Ovary (tissue), 9 donors: Measurements from ENCODE around the gene HHAT. TPM values are rescaled to one million over a fixed set of nuclear protein-coding genes. Genes with fewer than 3 reads are reported as not detected.

Experiments used
- DNase-seq, 5 donors: peaks; one replicate each; pipeline ENCODE4 v3.0.0-alpha.2; 2019 to 2020
- H3K27ac ChIP-seq, 2 donors: fragments of 200-600 bp; one replicate each; pipeline versions ENCODE4 v1.5.1 to v1.8.0; 2019 to 2022
- H3K27me3 ChIP-seq: fragments of 200-600 bp; one replicate; pipeline ENCODE4 v1.8.0; 2022
- H3K36me3 ChIP-seq: fragments of 200-600 bp; sonication (generic); one replicate; pipeline ENCODE4 v1.5.1; 2019
- H3K4me1 ChIP-seq: one replicate; pipeline ENCODE4 v1.8.1; 2013; ENCODE audit warnings: mild to moderate bottlenecking, moderate library complexity; ENCODE audit not compliant: insufficient read depth
- H3K4me3 ChIP-seq: fragments of 200-600 bp; sonication (generic); one replicate; pipeline ENCODE4 v1.5.1; 2017
- H3K9me3 ChIP-seq, 2 donors: fragments of 200-600 bp in 1 of 2; sonication (generic) in 1 of 2; one replicate each; pipeline versions ENCODE4 v1.5.1 to v1.8.1; 2013 to 2019; ENCODE audit warnings: mild to moderate bottlenecking in 1 of 2, moderate library complexity in 1 of 2
- EP300 ChIP-seq: sonication (generic); formaldehyde crosslinking; IDR thresholded peaks from one replicate; pipeline ENCODE4 v1.6.1; 2017; ENCODE audit warnings: antibody characterized with exemption
- POLR2A ChIP-seq: fragments of 450-650 bp; IDR thresholded peaks from one replicate; pipeline ENCODE4 v1.6.1; 2017; ENCODE audit warnings: antibody characterized with exemption, mild to moderate bottlenecking, moderate library complexity
- WGBS, 3 donors: extraction: QIAGEN DNeasy Blood & Tissue Kit in 1 of 3; methylation state at CpG; one replicate each; pipeline versions ENCODE4 v1.1.5 to v1.1.7; 2013 to 2017; 5-methylcytosine and 5-hydroxymethylcytosine counted together
- intact Hi-C, 4 donors: fragments of 100-400 bp; cut with DNase I; formaldehyde crosslinking; loops; one replicate each; pipeline versions ENCODE4 v1.11.0 to v1.15.1; 2022 to 2023
- polyA plus RNA-seq, 2 donors: library from polyadenylated mRNA; stranded (reverse); fragments of 200-250 nt in 1 of 2; fragments of 350-450 nt in 1 of 2; fragmentation: Illumina TruSeq in 1 of 2; extraction: RNeasy Lipid Tissue Mini Kit (QIAGEN cat#74804) in 1 of 2; gene quantifications; one replicate each; pipeline ENCODE4 v1.2.3, GENCODE V29; 2013 to 2014
- total RNA-seq, 7 donors: library from RNA; depleted of rRNA in 2 of 7; stranded (reverse); fragments of >200 nt in 2 of 7; fragmentation: NEBNext Ultra II Directional in 3 of 7; extraction: Animal tissue kit (Norgen Biotek cat#: 25700) in 3 of 7; gene quantifications; one replicate each; pipeline versions ENCODE4 v1.1.0 to v1.2.4, GENCODE V29; 2016 to 2023
- TF ChIP-seq, protein P1 (sequence below), 3 donors: fragments of 450-650 bp in 2 of 3; fragments of 200-600 bp in 1 of 3; IDR thresholded peaks; one replicate each; pipeline versions ENCODE4 v1.5.1 to v1.8.0; 2016 to 2022; ENCODE audit warnings: antibody characterized with exemption in 3 of 3, mild to moderate bottlenecking in 1 of 3
- donor health status: DM: no; HTN: no; CAD: no; lungs with moderate emphysema.
- donor health status: DM: no; HTN: no; CAD: no.
- donor health status: Bipolar disorder and iron deficiency.
- donor health status: DM: yes; HTN: yes; CAD: no.
- donor health status: DM: no; HTN: no; CAD: no.
- donor health status: DM: yes; HTN: yes; CAD: no.

Gene HHAT
- total and polyA plus RNA-seq, 9 donors = 2.1 to 10.5 (median 4.1) TPM

- Histone ChIP-seq H3K27ac (no peak overlapping the region), H3K4me3 (no peak overlapping the region), H3K27me3 (no peaks in the 10 kb centered on the region), H3K4me1 (no peaks in the 10 kb centered on the region), H3K9me3 (no peaks in the 10 kb centered on the region), H3K36me3 (no peaks in the 10 kb centered on the region)
- intact Hi-C loops = no loop called here
- 77 to 79% (median 78%) methylated on average over 7 of the region's 7 CpGs for WGBS, 3 donors
- TF ChIP-seq EP300 = no peak
- DNase-seq = no peak
These were observed 359.0 kb downstream of the HHAT start for GRCh38 chr1:210687582-210688279.

DNA sequence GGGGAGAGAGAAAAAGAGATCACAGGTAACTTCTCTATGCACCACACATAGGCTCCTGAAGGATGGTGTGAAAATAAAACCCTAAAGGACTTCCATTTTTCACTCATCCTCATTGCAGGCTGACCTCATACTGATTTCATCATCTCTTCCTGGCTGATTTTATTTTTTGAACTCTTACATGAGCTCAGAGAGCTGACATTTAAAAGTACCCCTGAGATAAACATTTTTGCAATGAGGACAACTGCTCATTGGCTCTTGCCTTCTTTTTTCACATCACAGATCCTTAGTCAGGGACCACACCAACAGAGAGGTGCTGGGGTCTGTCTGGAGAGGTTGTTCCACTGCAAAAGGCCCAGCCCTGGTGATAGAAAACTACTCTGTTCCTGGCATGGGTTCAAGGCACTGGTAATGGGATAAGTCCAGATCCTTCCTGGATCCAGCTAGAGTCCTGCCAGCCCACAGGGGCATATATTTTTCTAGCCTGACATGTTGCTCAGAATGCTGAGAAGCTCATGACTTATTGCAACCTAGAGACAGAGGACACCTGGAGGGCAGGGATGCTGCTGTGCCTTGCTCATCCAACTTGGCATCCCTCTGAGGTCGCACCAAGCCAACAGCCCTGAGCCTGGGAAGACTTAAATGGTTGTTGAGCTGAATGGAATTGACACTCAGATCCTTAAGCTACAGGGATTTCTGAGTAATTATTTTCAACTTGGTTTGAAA, 360.0 kb downstream of the HHAT start:
- Histone ChIP-seq H3K4me1 (no peaks in the 10 kb centered on the region), H3K36me3 (no peaks in the 10 kb centered on the region), H3K27ac (no peak overlapping the region), H3K9me3 (no peaks in the 10 kb centered on the region), H3K27me3 (no peaks in the 10 kb centered on the region), H3K4me3 (no peak overlapping the region)
- WGBS, 3 donors = 88 to 100% (median 88%) methylated on average over 1 of the region's 1 CpG
- intact Hi-C loops = no loop called here
- no peak for DNase-seq
- TF ChIP-seq, protein P1, sequence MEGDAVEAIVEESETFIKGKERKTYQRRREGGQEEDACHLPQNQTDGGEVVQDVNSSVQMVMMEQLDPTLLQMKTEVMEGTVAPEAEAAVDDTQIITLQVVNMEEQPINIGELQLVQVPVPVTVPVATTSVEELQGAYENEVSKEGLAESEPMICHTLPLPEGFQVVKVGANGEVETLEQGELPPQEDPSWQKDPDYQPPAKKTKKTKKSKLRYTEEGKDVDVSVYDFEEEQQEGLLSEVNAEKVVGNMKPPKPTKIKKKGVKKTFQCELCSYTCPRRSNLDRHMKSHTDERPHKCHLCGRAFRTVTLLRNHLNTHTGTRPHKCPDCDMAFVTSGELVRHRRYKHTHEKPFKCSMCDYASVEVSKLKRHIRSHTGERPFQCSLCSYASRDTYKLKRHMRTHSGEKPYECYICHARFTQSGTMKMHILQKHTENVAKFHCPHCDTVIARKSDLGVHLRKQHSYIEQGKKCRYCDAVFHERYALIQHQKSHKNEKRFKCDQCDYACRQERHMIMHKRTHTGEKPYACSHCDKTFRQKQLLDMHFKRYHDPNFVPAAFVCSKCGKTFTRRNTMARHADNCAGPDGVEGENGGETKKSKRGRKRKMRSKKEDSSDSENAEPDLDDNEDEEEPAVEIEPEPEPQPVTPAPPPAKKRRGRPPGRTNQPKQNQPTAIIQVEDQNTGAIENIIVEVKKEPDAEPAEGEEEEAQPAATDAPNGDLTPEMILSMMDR (IDR thresholded peaks at IDR 0.05) = no peak
- TF ChIP-seq POLR2A = no peak
- TF ChIP-seq EP300 = no peak

DNA sequence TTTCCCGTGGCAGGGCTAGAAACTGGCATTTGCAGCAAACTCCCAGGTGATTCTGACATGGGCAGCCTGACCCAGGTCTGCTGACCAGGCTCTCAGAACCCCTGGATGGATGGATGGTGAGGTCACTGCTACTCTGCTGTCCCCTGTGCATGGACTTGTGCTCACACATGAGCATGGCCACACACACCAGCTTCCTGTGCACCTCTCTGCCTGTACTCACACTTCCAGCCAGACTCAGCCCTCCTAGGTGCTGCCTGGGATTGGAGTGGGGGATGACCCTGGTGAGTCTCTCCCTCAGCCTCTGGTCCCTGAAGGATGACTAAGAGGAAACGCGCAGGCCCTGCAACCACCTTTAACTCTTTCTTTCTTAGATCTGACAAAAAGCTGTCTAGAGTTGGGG, 361.1 kb downstream of the HHAT start:
- H3K4me1 ChIP-seq = no peaks in the 10 kb centered on the region
- H3K9me3 ChIP-seq = no peaks in the 10 kb centered on the region
- DNase-seq = no peak
- intact Hi-C loops = no loop called here
- no peaks in the 10 kb centered on the region for H3K27me3 ChIP-seq
- no peaks in the 10 kb centered on the region for H3K36me3 ChIP-seq
- no peak overlapping the region for H3K27ac ChIP-seq
- WGBS, 3 donors = 73 to 89% (median 79%) methylated on average over 3 of the region's 3 CpGs
- TF ChIP-seq POLR2A (no peak), EP300 (no peak)
- TF ChIP-seq, protein P1 (IDR thresholded peaks at IDR 0.05) = no peak
- H3K4me3 ChIP-seq = no peak overlapping the region

- TF ChIP-seq POLR2A (no peak), EP300 (no peak)
- TF ChIP-seq, protein P1 (IDR thresholded peaks at IDR 0.05) = no peak
- Histone ChIP-seq H3K27me3 (no peaks in the 10 kb centered on the region), H3K9me3 (no peaks in the 10 kb centered on the region), H3K4me3 (no peak overlapping the region), H3K27ac (no peak overlapping the region), H3K4me1 (no peaks in the 10 kb centered on the region), H3K36me3 (no peaks in the 10 kb centered on the region)
- intact Hi-C loops = no loop called here
- 83 to 86% (median 84%) methylated on average over 5 of the region's 5 CpGs for WGBS, 3 donors
- DNase-seq = no peak
These were observed 361.5 kb downstream of the HHAT start for GRCh38 chr1:210690236-210690635.

DNA sequence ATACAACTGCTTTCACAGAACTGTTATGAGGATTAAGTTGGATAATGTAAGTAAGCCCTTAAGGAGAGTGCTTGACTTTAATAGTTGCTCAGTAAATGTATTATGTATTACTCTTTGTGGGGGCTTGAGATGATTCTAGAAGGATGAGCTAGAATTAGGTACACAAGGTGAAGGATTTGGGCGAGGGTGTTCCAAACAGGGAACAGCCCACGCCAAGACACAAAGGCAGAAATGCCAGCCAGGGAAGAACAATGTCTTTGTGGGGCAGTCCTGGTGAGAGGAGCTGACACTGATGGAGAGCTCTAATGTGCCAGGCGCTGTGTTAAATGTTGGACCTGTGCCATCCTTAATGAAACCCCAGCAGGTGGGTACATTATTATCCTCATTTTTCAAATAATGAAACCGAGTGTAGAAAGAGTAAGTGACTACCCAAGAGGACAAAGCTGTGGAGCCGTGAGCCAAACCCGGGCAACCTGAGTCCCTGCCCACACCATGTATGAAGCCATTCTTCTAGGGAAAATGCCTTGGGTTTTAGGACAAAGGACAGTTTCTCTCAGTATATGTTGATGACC, 362.4 kb downstream of the HHAT start:
- WGBS, 3 donors = 91 to 97% (median 93%) methylated on average over 6 of the region's 6 CpGs
- TF ChIP-seq POLR2A (no peak), EP300 (no peak)
- TF ChIP-seq, protein P1 (IDR thresholded peaks at IDR 0.05) = no peak
- no peak overlapping the region for H3K4me3 ChIP-seq

More for the DNA sequence above, 362.4 kb downstream of the HHAT start:
- Histone ChIP-seq H3K27ac (no peak overlapping the region), H3K4me1 (no peaks in the 10 kb centered on the region), H3K27me3 (no peaks in the 10 kb centered on the region), H3K9me3 (no peaks in the 10 kb centered on the region), H3K36me3 (no peaks in the 10 kb centered on the region)
- DNase-seq = no peak
- intact Hi-C loops = no loop called here
